H9 (cell line): Measurements from ENCODE around the gene SCO2. TPM values are rescaled to one million over a fixed set of nuclear protein-coding genes. Genes with fewer than 3 reads are reported as not detected.

Source experiments
- DNase-seq: peaks from one replicate; pipeline ENCODE4 v3.0.0-alpha.2; 2017
- H2AFZ ChIP-seq: one replicate; pipeline ENCODE4 v1.6.1; 2013; ENCODE audit warnings: mild to moderate bottlenecking, low read length, control low read depth, moderate library complexity
- H2AK5ac ChIP-seq: 2 replicates; pipeline ENCODE4 v1.6.1; 2013; ENCODE audit warnings: low read length, control low read depth, mixed read lengths; ENCODE audit not compliant: insufficient read length
- H2BK120ac ChIP-seq: one replicate; pipeline ENCODE4 v1.6.1; 2013; ENCODE audit warnings: low read depth, mild to moderate bottlenecking, low read length, control low read depth, inconsistent platforms; ENCODE audit not compliant: poor library complexity, severe bottlenecking
- H2BK12ac ChIP-seq: 2 replicates; pipeline ENCODE4 v1.6.1; 2013; ENCODE audit warnings: low read length, control low read depth, mixed read lengths, low read depth; ENCODE audit not compliant: insufficient read length
- H2BK15ac ChIP-seq: 2 replicates; pipeline ENCODE4 v1.6.1; 2013; ENCODE audit warnings: low read depth, low read length, control low read depth
- H2BK20ac ChIP-seq: one replicate; pipeline ENCODE4 v1.6.1; 2013; ENCODE audit warnings: low read depth, mild to moderate bottlenecking, low read length, control low read depth, inconsistent platforms; ENCODE audit not compliant: poor library complexity, severe bottlenecking
- H2BK5ac ChIP-seq: 2 replicates; pipeline ENCODE4 v1.6.1; 2013; ENCODE audit warnings: low read length, control low read depth, mixed read lengths; ENCODE audit not compliant: insufficient read length
- H3K14ac ChIP-seq: 2 replicates; pipeline ENCODE4 v1.6.1; 2013; ENCODE audit warnings: low read length, control low read depth; ENCODE audit not compliant: insufficient read depth
- H3K18ac ChIP-seq: 2 replicates; pipeline ENCODE4 v1.6.1; 2013; ENCODE audit warnings: low read depth, mild to moderate bottlenecking, mixed read lengths, low read length, control low read depth; ENCODE audit not compliant: insufficient read length
- H3K23ac ChIP-seq: 2 replicates; pipeline ENCODE4 v1.6.1; 2013; ENCODE audit warnings: low read length, control low read depth, mixed read lengths, low read depth; ENCODE audit not compliant: insufficient read length
- H3K23me2 ChIP-seq: 2 replicates; pipeline ENCODE4 v1.6.1; 2013; ENCODE audit warnings: low read depth, mild to moderate bottlenecking, mixed read lengths, low read length, control low read depth; ENCODE audit not compliant: insufficient read length, poor library complexity, severe bottlenecking
- H3K27ac ChIP-seq: 2 replicates; pipeline ENCODE4 v1.5.1; 2013; ENCODE audit warnings: low read length, control low read depth, mixed read lengths, low read depth; ENCODE audit not compliant: insufficient read length
- H3K27me3 ChIP-seq: 2 replicates; pipeline ENCODE4 v1.6.1; 2013; ENCODE audit warnings: low read length, control low read depth, inconsistent platforms; ENCODE audit not compliant: insufficient read depth
- H3K4ac ChIP-seq: 2 replicates; pipeline ENCODE4 v1.6.1; 2013; ENCODE audit warnings: low read depth, mild to moderate bottlenecking, control low read depth, inconsistent platforms, low read length, moderate library complexity
- H3K4me1 ChIP-seq: 2 replicates; pipeline ENCODE4 v1.6.1; 2013; ENCODE audit warnings: low read length, control low read depth, inconsistent platforms; ENCODE audit not compliant: insufficient read depth
- H3K4me2 ChIP-seq: 2 replicates; pipeline ENCODE4 v1.6.1; 2013; ENCODE audit warnings: low read length, control low read depth, mixed read lengths; ENCODE audit not compliant: insufficient read length, insufficient read depth
- H3K56ac ChIP-seq: 2 replicates; pipeline ENCODE4 v1.6.1; 2013; ENCODE audit warnings: low read depth, mild to moderate bottlenecking, mixed read lengths, low read length, control low read depth; ENCODE audit not compliant: insufficient read length
- H3K79me1 ChIP-seq: 2 replicates; pipeline ENCODE4 v1.6.1; 2013; ENCODE audit warnings: low read depth, mild to moderate bottlenecking, moderate library complexity, low read length, control low read depth, inconsistent platforms; ENCODE audit not compliant: insufficient read depth, poor library complexity, severe bottlenecking
- H3K79me2 ChIP-seq: 2 replicates; pipeline ENCODE4 v1.6.1; 2013; ENCODE audit warnings: low read length, control low read depth, inconsistent platforms; ENCODE audit not compliant: insufficient read depth
- H3K9ac ChIP-seq: 2 replicates; pipeline ENCODE4 v1.6.1; 2013; ENCODE audit warnings: low read length, control low read depth, mixed read lengths; ENCODE audit not compliant: insufficient read length; ENCODE audit errors: extremely low read depth
- H3K9me3 ChIP-seq: one replicate; pipeline ENCODE4 v1.6.1; 2013; ENCODE audit warnings: low read depth, low read length, inconsistent platforms; ENCODE audit not compliant: control insufficient read depth
- H3T11ph ChIP-seq: one replicate; pipeline ENCODE4 v1.6.1; 2013; ENCODE audit warnings: mild to moderate bottlenecking, low read length, control low read depth, inconsistent platforms
- H4K20me1 ChIP-seq: one replicate; pipeline ENCODE4 v1.6.1; 2013; ENCODE audit not compliant: control insufficient read depth, insufficient read length, insufficient read depth
- H4K5ac ChIP-seq: 2 replicates; pipeline ENCODE4 v1.6.1; 2013; ENCODE audit warnings: low read depth, mild to moderate bottlenecking, mixed read lengths, low read length, control low read depth; ENCODE audit not compliant: insufficient read length
- H4K8ac ChIP-seq: replicated peaks from 2 replicates; pipeline ENCODE4 v1.6.1; 2013; ENCODE audit warnings: low read length, control low read depth, mixed read lengths, low read depth; ENCODE audit not compliant: insufficient read length
- H4K91ac ChIP-seq: 2 replicates; pipeline ENCODE4 v1.6.1; 2013; ENCODE audit warnings: low read depth, mild to moderate bottlenecking, moderate library complexity, mixed read lengths, low read length, control low read depth; ENCODE audit not compliant: insufficient read length
- H3K27ac Mint-ChIP-seq, 3 experiments: 2 replicates in 2 of 3; 3 replicates in 1 of 3; pipeline ENCODE4 v1.8.0; 2020 to 2021; ENCODE audit warnings: mixed read lengths in 3 of 3, mild to moderate bottlenecking in 1 of 3, moderate library complexity in 1 of 3
- H3K27me3 Mint-ChIP-seq: 2 replicates; pipeline ENCODE4 v1.8.0; 2021; ENCODE audit warnings: low read depth, mild to moderate bottlenecking, moderate library complexity, mixed read lengths
- H3K36me3 Mint-ChIP-seq, 3 experiments: 2 replicates in 2 of 3; 3 replicates in 1 of 3; pipeline ENCODE4 v1.8.0; 2020 to 2021; ENCODE audit warnings: low read depth in 3 of 3, mixed read lengths in 3 of 3; ENCODE audit not compliant: insufficient read depth in 1 of 3
- H3K4me1 Mint-ChIP-seq, 2 experiments: 2 replicates each; pipeline ENCODE4 v1.8.0; 2020; ENCODE audit warnings: mixed read lengths in 2 of 2
- H3K4me3 Mint-ChIP-seq, 2 experiments: 2 replicates in 1 of 2; 3 replicates in 1 of 2; pipeline ENCODE4 v1.8.0; 2020 to 2021; ENCODE audit warnings: mild to moderate bottlenecking in 2 of 2, mixed read lengths in 2 of 2, moderate library complexity in 1 of 2
- H3K9me3 Mint-ChIP-seq, 2 experiments: 2 replicates in 1 of 2; 3 replicates in 1 of 2; pipeline ENCODE4 v1.8.0; 2020; ENCODE audit warnings: mild to moderate bottlenecking in 2 of 2, mixed read lengths in 2 of 2, moderate library complexity in 1 of 2
- WGBS: extraction: QIAGEN DNeasy Blood & Tissue Kit; methylation state at CpG from one replicate; pipeline ENCODE4 v1.1.7; 2013; ENCODE audit warnings: missing lambda C conversion rate, low lambda C conversion rate, mixed read lengths; ENCODE audit not compliant: insufficient read length; ENCODE audit errors: extremely low coverage; 5-methylcytosine and 5-hydroxymethylcytosine counted together
- total RNA-seq: library from RNA; stranded (reverse); gene quantifications from 2 replicates; pipeline ENCODE4 v1.2.1, GENCODE V29; 2021
- TF ChIP-seq, protein P1 (sequence below): fragments of 200-600 bp; sonication (generic); conservative IDR thresholded peaks from 3 replicates; pipeline ENCODE4 v1.8.0; 2021; ENCODE audit warnings: antibody characterized with exemption, mild to moderate bottlenecking

The SCO2 gene
- total RNA-seq, 1 experiment from 2014 or later, result 3.3 TPM

DNA sequence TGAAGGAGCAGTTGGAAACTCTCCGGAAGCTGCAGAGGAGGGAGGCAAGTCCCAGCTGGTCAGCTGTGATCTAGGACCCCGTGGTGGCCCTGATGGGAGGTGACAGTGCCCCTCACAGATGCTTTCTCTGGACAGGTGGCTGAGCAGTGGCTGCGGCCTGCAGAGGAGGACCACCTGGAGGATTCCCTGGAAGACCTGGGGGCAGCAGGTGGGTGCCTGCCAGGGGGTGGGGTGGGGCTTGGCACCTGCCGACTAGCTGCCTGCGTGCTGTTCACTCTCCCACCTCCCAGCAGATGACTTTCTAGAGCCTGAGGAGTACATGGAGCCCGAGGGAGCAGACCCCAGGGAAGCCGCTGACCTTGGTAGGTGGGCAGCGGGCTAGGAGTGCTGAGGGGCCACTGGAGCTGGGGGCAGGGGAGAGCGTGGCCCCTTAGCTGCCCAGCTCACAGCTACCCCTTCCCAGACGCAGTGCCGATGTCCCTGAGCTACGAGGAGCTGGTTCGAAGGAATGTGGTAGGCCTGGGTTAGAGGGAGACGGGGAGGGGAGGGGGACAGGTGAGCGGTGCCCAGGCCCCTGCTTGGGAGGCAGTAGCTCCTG is 3.1 kb downstream of the SCO2 start:
- Mint-ChIP-seq H3K27me3 (peaks cover 8% of the 10 kb centered on the region), H3K9me3 (no peaks in the 10 kb centered on the region), H3K4me1 (peaks cover 11 to 15% of the 10 kb centered on the region in 2 experiments), H3K27ac (no peak overlapping the region), H3K4me3 (no peak overlapping the region), H3K36me3 (peaks cover 7 to 50% (median 38%) of the 10 kb centered on the region in 3 experiments; a peak in 6 of 7 replicates)
- no peaks in the 10 kb centered on the region for H3K79me1 ChIP-seq
- H2BK12ac ChIP-seq, result no peak overlapping the region
- H3K4ac ChIP-seq, result no peak overlapping the region
- no peaks in the 10 kb centered on the region for H3K9me3 ChIP-seq
- H3K23ac ChIP-seq, result no peak overlapping the region
- no peaks in the 10 kb centered on the region for H3K27me3 ChIP-seq
- no peaks in the 10 kb centered on the region for H4K20me1 ChIP-seq
- H2BK15ac ChIP-seq, result no peak overlapping the region
- H3K18ac ChIP-seq, result no peak overlapping the region
- no peak overlapping the region for H4K91ac ChIP-seq
- no CpG with 5 or more reads among the region's 15 CpGs for WGBS
- H2BK20ac ChIP-seq, result no peak overlapping the region
- H4K5ac ChIP-seq, result no peak overlapping the region
- no peak overlapping the region for H2BK120ac ChIP-seq
- H4K8ac ChIP-seq, result no peak overlapping the region
- peaks cover 3% of the 10 kb centered on the region for H3K23me2 ChIP-seq
- no peaks in the 10 kb centered on the region for H3K79me2 ChIP-seq
- H3T11ph ChIP-seq, result no peak overlapping the region
- DNase-seq, result no peak
- H3K27ac ChIP-seq, result no peak overlapping the region
- H3K4me2 ChIP-seq, result no peak overlapping the region
- no peak overlapping the region for H3K56ac ChIP-seq
- TF ChIP-seq, protein P1, sequence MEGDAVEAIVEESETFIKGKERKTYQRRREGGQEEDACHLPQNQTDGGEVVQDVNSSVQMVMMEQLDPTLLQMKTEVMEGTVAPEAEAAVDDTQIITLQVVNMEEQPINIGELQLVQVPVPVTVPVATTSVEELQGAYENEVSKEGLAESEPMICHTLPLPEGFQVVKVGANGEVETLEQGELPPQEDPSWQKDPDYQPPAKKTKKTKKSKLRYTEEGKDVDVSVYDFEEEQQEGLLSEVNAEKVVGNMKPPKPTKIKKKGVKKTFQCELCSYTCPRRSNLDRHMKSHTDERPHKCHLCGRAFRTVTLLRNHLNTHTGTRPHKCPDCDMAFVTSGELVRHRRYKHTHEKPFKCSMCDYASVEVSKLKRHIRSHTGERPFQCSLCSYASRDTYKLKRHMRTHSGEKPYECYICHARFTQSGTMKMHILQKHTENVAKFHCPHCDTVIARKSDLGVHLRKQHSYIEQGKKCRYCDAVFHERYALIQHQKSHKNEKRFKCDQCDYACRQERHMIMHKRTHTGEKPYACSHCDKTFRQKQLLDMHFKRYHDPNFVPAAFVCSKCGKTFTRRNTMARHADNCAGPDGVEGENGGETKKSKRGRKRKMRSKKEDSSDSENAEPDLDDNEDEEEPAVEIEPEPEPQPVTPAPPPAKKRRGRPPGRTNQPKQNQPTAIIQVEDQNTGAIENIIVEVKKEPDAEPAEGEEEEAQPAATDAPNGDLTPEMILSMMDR, result no peak
- H2AK5ac ChIP-seq, result no peak overlapping the region
- no peak overlapping the region for H3K14ac ChIP-seq
- no peak overlapping the region for H3K9ac ChIP-seq
- no peak overlapping the region for H2BK5ac ChIP-seq
- no peak overlapping the region for H2AFZ ChIP-seq
- peaks cover 3% of the 10 kb centered on the region; the same call in 1 of the 2 replicates for H3K4me1 ChIP-seq
